Fibroblast of villous mesenchyme (primary cell): ENCODE data around the gene RAD17. TPM values are rescaled to one million over a fixed set of nuclear protein-coding genes. Genes with fewer than 3 reads are reported as not detected.
"Not testable (repeated sequence)": the region's sequence is repeated elsewhere in the genome, so short reads cannot be mapped to it uniquely, and the experiment has no call there.

Experiments
- DNase-seq: peaks from one replicate; pipeline ENCODE4 v3.0.0-alpha.2; 2010; ENCODE audit warnings: low read depth
- H3K4me3 ChIP-seq: 2 replicates; pipeline ENCODE4 v1.5.1; 2011; ENCODE audit warnings: low read depth, mild to moderate bottlenecking, low read length
- total RNA-seq: library from RNA; depleted of rRNA; stranded (reverse); fragments of >200 nt; gene quantifications from 2 replicates; pipeline ENCODE4 v1.2.3, GENCODE V29; 2012
- TF ChIP-seq, protein P1 (sequence below): IDR thresholded peaks from 2 replicates; pipeline ENCODE4 v1.5.1; 2012; ENCODE audit warnings: low read depth, mild to moderate bottlenecking, low read length; ENCODE audit not compliant: insufficient read depth

RAD17 gene
- total RNA-seq, 1 donor = 27.2 TPM

DNA sequence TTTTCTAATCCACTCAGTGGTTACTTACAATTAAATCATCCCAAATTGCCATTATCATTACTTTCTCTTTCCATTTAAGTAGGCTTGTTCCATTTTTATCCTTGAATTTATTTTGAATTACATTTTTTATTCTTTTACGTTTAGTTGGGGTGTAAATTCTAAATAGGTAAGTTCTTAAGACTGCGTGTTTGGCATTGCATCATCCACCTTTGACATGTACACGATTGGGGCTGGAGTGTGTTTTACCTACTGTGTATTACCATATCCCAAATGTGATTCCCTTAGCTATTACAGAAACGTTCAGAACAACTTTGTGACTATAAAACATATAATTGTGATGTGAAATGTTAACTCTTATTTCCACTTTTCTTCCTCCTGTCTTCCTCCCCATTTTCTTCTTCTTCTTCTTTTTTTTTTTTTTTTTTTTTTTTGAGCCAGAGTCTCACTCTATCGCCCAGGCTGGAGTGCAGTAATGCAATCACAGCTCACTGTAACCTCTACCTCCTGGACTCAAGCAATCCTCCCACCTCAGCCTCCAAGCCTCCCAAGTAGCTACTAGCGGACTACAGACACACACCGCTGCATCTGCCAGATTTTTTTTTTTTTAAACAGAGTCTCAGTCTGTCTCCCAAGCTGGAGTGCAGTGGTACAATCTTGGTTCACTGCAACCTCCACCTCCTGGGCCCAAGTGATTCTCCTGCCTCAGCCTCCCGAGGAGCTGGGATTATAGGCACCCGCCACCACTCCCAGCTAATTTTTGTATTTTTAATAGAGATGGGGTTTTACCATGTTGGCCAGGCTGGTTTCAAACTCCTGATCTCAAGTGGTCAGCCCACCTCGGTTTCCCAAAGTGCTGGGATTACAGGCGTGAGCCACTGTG is 62.0 kb downstream of the RAD17 start:
- no peak overlapping the region for H3K4me3 ChIP-seq
- TF ChIP-seq, protein P1, sequence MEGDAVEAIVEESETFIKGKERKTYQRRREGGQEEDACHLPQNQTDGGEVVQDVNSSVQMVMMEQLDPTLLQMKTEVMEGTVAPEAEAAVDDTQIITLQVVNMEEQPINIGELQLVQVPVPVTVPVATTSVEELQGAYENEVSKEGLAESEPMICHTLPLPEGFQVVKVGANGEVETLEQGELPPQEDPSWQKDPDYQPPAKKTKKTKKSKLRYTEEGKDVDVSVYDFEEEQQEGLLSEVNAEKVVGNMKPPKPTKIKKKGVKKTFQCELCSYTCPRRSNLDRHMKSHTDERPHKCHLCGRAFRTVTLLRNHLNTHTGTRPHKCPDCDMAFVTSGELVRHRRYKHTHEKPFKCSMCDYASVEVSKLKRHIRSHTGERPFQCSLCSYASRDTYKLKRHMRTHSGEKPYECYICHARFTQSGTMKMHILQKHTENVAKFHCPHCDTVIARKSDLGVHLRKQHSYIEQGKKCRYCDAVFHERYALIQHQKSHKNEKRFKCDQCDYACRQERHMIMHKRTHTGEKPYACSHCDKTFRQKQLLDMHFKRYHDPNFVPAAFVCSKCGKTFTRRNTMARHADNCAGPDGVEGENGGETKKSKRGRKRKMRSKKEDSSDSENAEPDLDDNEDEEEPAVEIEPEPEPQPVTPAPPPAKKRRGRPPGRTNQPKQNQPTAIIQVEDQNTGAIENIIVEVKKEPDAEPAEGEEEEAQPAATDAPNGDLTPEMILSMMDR = no peak
- no peak for DNase-seq

GRCh38 chr5:69432412-69433206 is 63.0 kb downstream of the RAD17 start:
- TF ChIP-seq, protein P1 = no peak
- H3K4me3 ChIP-seq = no peak overlapping the region
- DNase-seq = no peak

DNA sequence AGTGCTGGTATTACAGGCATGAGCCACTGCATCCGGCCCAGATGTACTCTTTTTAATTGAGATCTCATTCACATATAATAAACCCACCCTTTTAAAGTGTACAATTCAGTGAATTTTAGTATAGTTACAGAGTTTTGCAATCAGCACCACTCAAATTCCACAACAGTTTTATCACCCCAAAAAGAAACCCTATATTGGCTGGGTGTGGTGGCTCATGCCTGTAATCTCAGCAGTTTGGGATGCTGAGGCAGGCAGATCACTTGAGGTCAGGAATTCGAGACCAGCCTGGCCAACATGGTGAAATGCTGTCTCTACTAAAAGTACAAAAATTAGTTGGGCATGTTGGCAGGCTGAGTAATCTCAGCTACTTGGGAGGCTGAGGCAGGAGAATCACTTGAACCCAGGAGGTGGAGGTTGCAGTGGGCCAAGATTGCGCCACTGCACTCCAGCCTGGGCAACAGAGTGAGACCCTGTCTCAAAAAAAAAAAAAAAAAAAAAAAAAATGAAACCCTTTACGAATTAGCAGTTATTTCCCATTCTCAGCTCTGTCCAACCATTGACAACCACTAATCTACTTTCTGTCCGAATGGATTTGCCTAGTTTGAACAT is 65.8 kb downstream of the RAD17 start:
- not testable (repeated sequence) for DNase-seq

GRCh38 chr5:69444127-69444754 is 74.6 kb downstream of the RAD17 start:
- TF ChIP-seq, protein P1 = no peak
- no peak overlapping the region for H3K4me3 ChIP-seq
- DNase-seq = no peak

More for the DNA sequence above, 65.8 kb downstream of the RAD17 start:
- not testable (repeated sequence) for H3K4me3 ChIP-seq

GRCh38 chr5:69449511-69449910 is 79.9 kb downstream of the RAD17 start:
- no peak for DNase-seq
- H3K4me3 ChIP-seq = no peak overlapping the region
- TF ChIP-seq, protein P1 = no peak

DNA sequence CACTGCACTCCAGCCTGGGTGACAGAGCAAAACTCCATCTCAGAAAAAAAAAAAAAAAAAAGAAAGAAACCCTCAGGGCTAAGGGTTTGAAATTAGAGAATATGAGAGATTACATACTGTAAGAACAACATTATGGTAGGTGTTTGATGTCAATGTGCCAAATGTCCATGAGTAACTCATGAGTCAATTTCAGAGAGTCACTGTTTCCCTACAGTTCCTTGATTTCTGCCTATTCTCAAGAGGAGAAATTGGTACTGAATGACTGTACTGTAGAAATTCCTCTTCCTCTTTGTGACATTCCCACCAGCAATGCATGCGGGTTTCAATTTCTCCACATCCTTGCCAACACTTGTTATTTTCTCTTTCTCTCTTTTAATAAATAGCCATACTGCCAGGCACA is 80.5 kb downstream of the RAD17 start:
- DNase-seq = no peak
- TF ChIP-seq, protein P1 = no peak
- H3K4me3 ChIP-seq = no peak overlapping the region

GRCh38 chr5:69450527-69450926 is 80.9 kb downstream of the RAD17 start:
- DNase-seq, H3K4me3 ChIP-seq: not testable (repeated sequence)
